OCI-LY3 (cell line): ENCODE results near the gene PSMD5.

Experiments
- CTCF ChIP-seq: fragments of 200-600, 300-600 bp; sonication (generic); IDR thresholded peaks from 2 replicates; pipeline ENCODE4 v1.5.1; 2014; ENCODE audit warnings: antibody characterized with exemption, low read length, low read depth
- EZH2phosphoT487 ChIP-seq: fragments of 200-600 bp; shearing (Covaris generic); IDR thresholded peaks from 2 replicates; pipeline ENCODE4 v1.6.1; 2018; ENCODE audit warnings: antibody characterized with exemption, mixed run types, low read depth

- TF ChIP-seq CTCF (no peak), EZH2phosphoT487 (no peak)
Measured at GRCh38 chr9:120781236-120781635, 61.5 kb downstream of the PSMD5 start.
